Measurements from ENCODE around the gene NLGN2. TPM values are rescaled to one million over a fixed set of nuclear protein-coding genes. Genes with fewer than 3 reads are reported as not detected.

NLGN2 gene
- total RNA-seq, 1 experiment from 2014 or later, result 70.2 TPM

DNA sequence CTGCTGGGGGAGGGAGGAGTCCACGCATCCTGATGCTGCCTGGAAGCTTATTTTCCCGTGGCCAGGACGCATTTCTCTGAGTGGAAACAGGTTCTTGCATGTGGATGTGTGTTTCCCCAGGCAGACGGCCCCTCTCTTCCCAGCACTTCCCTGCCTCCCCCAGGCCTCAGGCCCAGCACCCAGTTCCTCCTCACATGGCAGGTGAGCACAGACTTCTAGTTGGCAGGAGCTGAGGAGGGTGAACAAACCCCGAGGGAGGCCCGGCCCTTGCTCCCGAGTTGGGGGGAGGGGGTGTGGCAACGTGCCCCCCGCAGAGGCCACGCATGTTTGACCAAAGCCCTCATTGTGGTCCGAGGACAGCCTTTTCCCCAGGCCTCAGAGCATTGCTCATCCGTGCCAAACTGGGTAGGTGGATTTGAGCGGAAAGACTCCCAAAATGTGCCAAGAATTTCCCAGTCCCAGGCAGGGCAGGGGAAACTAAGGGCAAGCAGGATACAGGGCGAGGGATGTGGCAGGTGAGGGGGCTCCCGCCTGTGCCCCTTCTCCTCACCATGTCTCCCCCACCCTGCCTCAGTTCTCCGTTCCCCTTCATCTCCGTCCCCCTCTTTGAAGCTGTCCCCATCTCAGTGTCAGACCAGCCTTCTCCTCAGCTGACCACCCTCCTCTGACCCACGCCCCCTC is 11.0 kb downstream of the NLGN2 start:
- Histone ChIP-seq H3K9me3 (ENCODE audit: control insufficient read depth, low read depth, low read length) (no peaks in the 10 kb centered on the region), H4K8ac (replicated peaks; ENCODE audit: insufficient read length, low read depth, low read length) (no peak overlapping the region), H2BK12ac (ENCODE audit: insufficient read length, low read depth, low read length) (no peak overlapping the region), H2AK5ac (ENCODE audit: insufficient read length, low read length) (no peak overlapping the region), H3T11ph (ENCODE audit: low read length) (no peak overlapping the region), H4K91ac (ENCODE audit: insufficient read length, low read depth, low read length) (no peak overlapping the region), H3K79me2 (ENCODE audit: insufficient read depth, low read length) (no peaks in the 10 kb centered on the region), H3K14ac (ENCODE audit: insufficient read depth, low read length) (no peak overlapping the region), H3K4me2 (ENCODE audit: insufficient read depth, insufficient read length, low read length) (no peak overlapping the region), H3K23ac (ENCODE audit: insufficient read length, low read depth, low read length) (no peak overlapping the region), H2BK20ac (ENCODE audit: low read depth, low read length, poor library complexity, severe bottlenecking) (no peak overlapping the region), H3K18ac (ENCODE audit: insufficient read length, low read depth, low read length) (no peak overlapping the region), H3K27me3 (ENCODE audit: insufficient read depth, low read length) (no peaks in the 10 kb centered on the region), H3K4ac (ENCODE audit: low read depth, low read length) (no peak overlapping the region), H2BK5ac (ENCODE audit: insufficient read length, low read length) (no peak overlapping the region), H3K79me1 (ENCODE audit: insufficient read depth, low read depth, low read length, poor library complexity, severe bottlenecking) (no peaks in the 10 kb centered on the region), H3K23me2 (ENCODE audit: insufficient read length, low read depth, low read length, poor library complexity, severe bottlenecking) (no peaks in the 10 kb centered on the region), H3K4me1 (ENCODE audit: insufficient read depth, low read length) (no peaks in the 10 kb centered on the region), H3K27ac (ENCODE audit: insufficient read length, low read depth, low read length) (no peak overlapping the region), H2AFZ (ENCODE audit: low read length) (no peak overlapping the region), H4K20me1 (ENCODE audit: control insufficient read depth, insufficient read depth, insufficient read length) (no peaks in the 10 kb centered on the region), H2BK15ac (ENCODE audit: low read depth, low read length) (no peak overlapping the region), H4K5ac (ENCODE audit: insufficient read length, low read depth, low read length) (no peak overlapping the region), H3K9ac (ENCODE audit: extremely low read depth, insufficient read length, low read length) (no peak overlapping the region), H2BK120ac (ENCODE audit: low read depth, low read length, poor library complexity, severe bottlenecking) (no peak overlapping the region), H3K56ac (ENCODE audit: insufficient read length, low read depth, low read length) (no peak overlapping the region)
- Mint-ChIP-seq H3K36me3 (ENCODE audit: insufficient read depth in 1 of 3, low read depth in 3 of 3) (peaks cover 8 to 30% (median 30%) of the 10 kb centered on the region in 3 experiments; a peak in 6 of 7 replicates), H3K4me3 (no peak overlapping the region; a peak in 1 of 5 replicates), H3K9me3 (no peaks in the 10 kb centered on the region), H3K27me3 (ENCODE audit: low read depth) (no peaks in the 10 kb centered on the region), H3K27ac (peak overlapping the region in 1 of 3 experiments; percentile 47; a peak in 2 of 7 replicates), H3K4me1 (peaks cover 9 to 26% of the 10 kb centered on the region in 2 experiments)
- WGBS (ENCODE audit: extremely low coverage, insufficient read length, low lambda C conversion rate), result no CpG with 5 or more reads among the region's 18 CpGs
- TF ChIP-seq, protein P1, sequence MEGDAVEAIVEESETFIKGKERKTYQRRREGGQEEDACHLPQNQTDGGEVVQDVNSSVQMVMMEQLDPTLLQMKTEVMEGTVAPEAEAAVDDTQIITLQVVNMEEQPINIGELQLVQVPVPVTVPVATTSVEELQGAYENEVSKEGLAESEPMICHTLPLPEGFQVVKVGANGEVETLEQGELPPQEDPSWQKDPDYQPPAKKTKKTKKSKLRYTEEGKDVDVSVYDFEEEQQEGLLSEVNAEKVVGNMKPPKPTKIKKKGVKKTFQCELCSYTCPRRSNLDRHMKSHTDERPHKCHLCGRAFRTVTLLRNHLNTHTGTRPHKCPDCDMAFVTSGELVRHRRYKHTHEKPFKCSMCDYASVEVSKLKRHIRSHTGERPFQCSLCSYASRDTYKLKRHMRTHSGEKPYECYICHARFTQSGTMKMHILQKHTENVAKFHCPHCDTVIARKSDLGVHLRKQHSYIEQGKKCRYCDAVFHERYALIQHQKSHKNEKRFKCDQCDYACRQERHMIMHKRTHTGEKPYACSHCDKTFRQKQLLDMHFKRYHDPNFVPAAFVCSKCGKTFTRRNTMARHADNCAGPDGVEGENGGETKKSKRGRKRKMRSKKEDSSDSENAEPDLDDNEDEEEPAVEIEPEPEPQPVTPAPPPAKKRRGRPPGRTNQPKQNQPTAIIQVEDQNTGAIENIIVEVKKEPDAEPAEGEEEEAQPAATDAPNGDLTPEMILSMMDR (conservative IDR thresholded peaks at IDR 0.05), result no peak
- no peak for DNase-seq
